H9 (cell line): ENCODE data around the gene SCAF8. TPM values are rescaled to one million over a fixed set of nuclear protein-coding genes. Genes with fewer than 3 reads are reported as not detected.

Experiments used
- DNase-seq: peaks from one replicate; pipeline ENCODE4 v3.0.0-alpha.2; 2017
- H2AFZ ChIP-seq: one replicate; pipeline ENCODE4 v1.6.1; 2013; ENCODE audit warnings: mild to moderate bottlenecking, low read length, control low read depth, moderate library complexity
- H2AK5ac ChIP-seq: 2 replicates; pipeline ENCODE4 v1.6.1; 2013; ENCODE audit warnings: low read length, control low read depth, mixed read lengths; ENCODE audit not compliant: insufficient read length
- H2BK120ac ChIP-seq: one replicate; pipeline ENCODE4 v1.6.1; 2013; ENCODE audit warnings: low read depth, mild to moderate bottlenecking, low read length, control low read depth, inconsistent platforms; ENCODE audit not compliant: poor library complexity, severe bottlenecking
- H2BK12ac ChIP-seq: 2 replicates; pipeline ENCODE4 v1.6.1; 2013; ENCODE audit warnings: low read length, control low read depth, mixed read lengths, low read depth; ENCODE audit not compliant: insufficient read length
- H2BK15ac ChIP-seq: 2 replicates; pipeline ENCODE4 v1.6.1; 2013; ENCODE audit warnings: low read depth, low read length, control low read depth
- H2BK20ac ChIP-seq: one replicate; pipeline ENCODE4 v1.6.1; 2013; ENCODE audit warnings: low read depth, mild to moderate bottlenecking, low read length, control low read depth, inconsistent platforms; ENCODE audit not compliant: poor library complexity, severe bottlenecking
- H2BK5ac ChIP-seq: 2 replicates; pipeline ENCODE4 v1.6.1; 2013; ENCODE audit warnings: low read length, control low read depth, mixed read lengths; ENCODE audit not compliant: insufficient read length
- H3K14ac ChIP-seq: 2 replicates; pipeline ENCODE4 v1.6.1; 2013; ENCODE audit warnings: low read length, control low read depth; ENCODE audit not compliant: insufficient read depth
- H3K18ac ChIP-seq: 2 replicates; pipeline ENCODE4 v1.6.1; 2013; ENCODE audit warnings: low read depth, mild to moderate bottlenecking, mixed read lengths, low read length, control low read depth; ENCODE audit not compliant: insufficient read length
- H3K23ac ChIP-seq: 2 replicates; pipeline ENCODE4 v1.6.1; 2013; ENCODE audit warnings: low read length, control low read depth, mixed read lengths, low read depth; ENCODE audit not compliant: insufficient read length
- H3K23me2 ChIP-seq: 2 replicates; pipeline ENCODE4 v1.6.1; 2013; ENCODE audit warnings: low read depth, mild to moderate bottlenecking, mixed read lengths, low read length, control low read depth; ENCODE audit not compliant: insufficient read length, poor library complexity, severe bottlenecking
- H3K27ac ChIP-seq: 2 replicates; pipeline ENCODE4 v1.5.1; 2013; ENCODE audit warnings: low read length, control low read depth, mixed read lengths, low read depth; ENCODE audit not compliant: insufficient read length
- H3K27me3 ChIP-seq: 2 replicates; pipeline ENCODE4 v1.6.1; 2013; ENCODE audit warnings: low read length, control low read depth, inconsistent platforms; ENCODE audit not compliant: insufficient read depth
- H3K4ac ChIP-seq: 2 replicates; pipeline ENCODE4 v1.6.1; 2013; ENCODE audit warnings: low read depth, mild to moderate bottlenecking, control low read depth, inconsistent platforms, low read length, moderate library complexity
- H3K4me1 ChIP-seq: 2 replicates; pipeline ENCODE4 v1.6.1; 2013; ENCODE audit warnings: low read length, control low read depth, inconsistent platforms; ENCODE audit not compliant: insufficient read depth
- H3K4me2 ChIP-seq: 2 replicates; pipeline ENCODE4 v1.6.1; 2013; ENCODE audit warnings: low read length, control low read depth, mixed read lengths; ENCODE audit not compliant: insufficient read length, insufficient read depth
- H3K56ac ChIP-seq: 2 replicates; pipeline ENCODE4 v1.6.1; 2013; ENCODE audit warnings: low read depth, mild to moderate bottlenecking, mixed read lengths, low read length, control low read depth; ENCODE audit not compliant: insufficient read length
- H3K79me1 ChIP-seq: 2 replicates; pipeline ENCODE4 v1.6.1; 2013; ENCODE audit warnings: low read depth, mild to moderate bottlenecking, moderate library complexity, low read length, control low read depth, inconsistent platforms; ENCODE audit not compliant: insufficient read depth, poor library complexity, severe bottlenecking
- H3K79me2 ChIP-seq: 2 replicates; pipeline ENCODE4 v1.6.1; 2013; ENCODE audit warnings: low read length, control low read depth, inconsistent platforms; ENCODE audit not compliant: insufficient read depth
- H3K9ac ChIP-seq: 2 replicates; pipeline ENCODE4 v1.6.1; 2013; ENCODE audit warnings: low read length, control low read depth, mixed read lengths; ENCODE audit not compliant: insufficient read length; ENCODE audit errors: extremely low read depth
- H3K9me3 ChIP-seq: one replicate; pipeline ENCODE4 v1.6.1; 2013; ENCODE audit warnings: low read depth, low read length, inconsistent platforms; ENCODE audit not compliant: control insufficient read depth
- H3T11ph ChIP-seq: one replicate; pipeline ENCODE4 v1.6.1; 2013; ENCODE audit warnings: mild to moderate bottlenecking, low read length, control low read depth, inconsistent platforms
- H4K20me1 ChIP-seq: one replicate; pipeline ENCODE4 v1.6.1; 2013; ENCODE audit not compliant: control insufficient read depth, insufficient read length, insufficient read depth
- H4K5ac ChIP-seq: 2 replicates; pipeline ENCODE4 v1.6.1; 2013; ENCODE audit warnings: low read depth, mild to moderate bottlenecking, mixed read lengths, low read length, control low read depth; ENCODE audit not compliant: insufficient read length
- H4K8ac ChIP-seq: replicated peaks from 2 replicates; pipeline ENCODE4 v1.6.1; 2013; ENCODE audit warnings: low read length, control low read depth, mixed read lengths, low read depth; ENCODE audit not compliant: insufficient read length
- H4K91ac ChIP-seq: 2 replicates; pipeline ENCODE4 v1.6.1; 2013; ENCODE audit warnings: low read depth, mild to moderate bottlenecking, moderate library complexity, mixed read lengths, low read length, control low read depth; ENCODE audit not compliant: insufficient read length
- H3K27ac Mint-ChIP-seq, 3 experiments: 2 replicates in 2 of 3; 3 replicates in 1 of 3; pipeline ENCODE4 v1.8.0; 2020 to 2021; ENCODE audit warnings: mixed read lengths in 3 of 3, mild to moderate bottlenecking in 1 of 3, moderate library complexity in 1 of 3
- H3K27me3 Mint-ChIP-seq: 2 replicates; pipeline ENCODE4 v1.8.0; 2021; ENCODE audit warnings: low read depth, mild to moderate bottlenecking, moderate library complexity, mixed read lengths
- H3K36me3 Mint-ChIP-seq, 3 experiments: 2 replicates in 2 of 3; 3 replicates in 1 of 3; pipeline ENCODE4 v1.8.0; 2020 to 2021; ENCODE audit warnings: low read depth in 3 of 3, mixed read lengths in 3 of 3; ENCODE audit not compliant: insufficient read depth in 1 of 3
- H3K4me1 Mint-ChIP-seq, 2 experiments: 2 replicates each; pipeline ENCODE4 v1.8.0; 2020; ENCODE audit warnings: mixed read lengths in 2 of 2
- H3K4me3 Mint-ChIP-seq, 2 experiments: 2 replicates in 1 of 2; 3 replicates in 1 of 2; pipeline ENCODE4 v1.8.0; 2020 to 2021; ENCODE audit warnings: mild to moderate bottlenecking in 2 of 2, mixed read lengths in 2 of 2, moderate library complexity in 1 of 2
- H3K9me3 Mint-ChIP-seq, 2 experiments: 2 replicates in 1 of 2; 3 replicates in 1 of 2; pipeline ENCODE4 v1.8.0; 2020; ENCODE audit warnings: mild to moderate bottlenecking in 2 of 2, mixed read lengths in 2 of 2, moderate library complexity in 1 of 2
- CTCF ChIP-seq: fragments of 200-600 bp; sonication (generic); conservative IDR thresholded peaks from 3 replicates; pipeline ENCODE4 v1.8.0; 2021; ENCODE audit warnings: antibody characterized with exemption, mild to moderate bottlenecking
- WGBS: extraction: QIAGEN DNeasy Blood & Tissue Kit; methylation state at CpG from one replicate; pipeline ENCODE4 v1.1.7; 2013; ENCODE audit warnings: missing lambda C conversion rate, low lambda C conversion rate, mixed read lengths; ENCODE audit not compliant: insufficient read length; ENCODE audit errors: extremely low coverage; 5-methylcytosine and 5-hydroxymethylcytosine counted together
- total RNA-seq: library from RNA; stranded (reverse); gene quantifications from 2 replicates; pipeline ENCODE4 v1.2.1, GENCODE V29; 2021

SCAF8 gene
- total RNA-seq, 1 experiment from 2014 or later, result 78.5 TPM

DNA sequence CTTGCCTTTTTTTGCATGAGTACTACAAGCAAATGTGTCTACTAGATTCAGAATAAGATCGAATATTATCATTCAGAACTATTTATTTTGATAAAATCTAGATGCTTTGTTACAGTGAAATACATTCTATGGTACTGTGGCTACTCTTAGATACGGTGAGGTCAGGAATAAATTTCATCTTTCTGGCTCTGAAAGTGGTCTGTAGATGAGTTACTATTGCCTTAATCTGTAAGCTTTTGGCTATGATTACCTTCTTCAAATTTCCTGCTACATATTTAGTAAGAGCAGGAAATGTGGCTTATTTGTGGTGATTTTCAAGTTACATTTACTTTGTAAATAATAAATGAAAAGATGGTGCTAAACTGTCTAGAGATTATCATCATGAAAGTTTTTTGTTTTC, 50.0 kb downstream of the SCAF8 start:
- no peak overlapping the region for H3K27ac Mint-ChIP-seq
- peaks cover 1% of the 10 kb centered on the region; the same call in 1 of the 2 replicates for H3K79me2 ChIP-seq
- no peak overlapping the region for H2BK20ac ChIP-seq
- no peaks in the 10 kb centered on the region for H3K23me2 ChIP-seq
- H2BK5ac ChIP-seq, result no peak overlapping the region
- H4K8ac ChIP-seq, result no peak overlapping the region
- H3K4me1 ChIP-seq, result no peaks in the 10 kb centered on the region; the same call in 1 of the 2 replicates
- H3K18ac ChIP-seq, result no peak overlapping the region
- no peaks in the 10 kb centered on the region for H4K20me1 ChIP-seq
- no peak overlapping the region for H4K91ac ChIP-seq
- peaks cover 20 to 39% (median 32%) of the 10 kb centered on the region in 3 experiments; a peak in 6 of 7 replicates for H3K36me3 Mint-ChIP-seq
- H3K79me1 ChIP-seq, result no peaks in the 10 kb centered on the region
- no peak for DNase-seq
- H3K4me2 ChIP-seq, result no peak overlapping the region
- no peak overlapping the region for H2AFZ ChIP-seq
- no peaks in the 10 kb centered on the region for H3K27me3 ChIP-seq
- no peak for TF ChIP-seq CTCF
- H4K5ac ChIP-seq, result no peak overlapping the region
- H3K4me3 Mint-ChIP-seq, result no peak overlapping the region
- H2BK15ac ChIP-seq, result no peak overlapping the region
- H3K4ac ChIP-seq, result no peak overlapping the region
- H3K56ac ChIP-seq, result no peak overlapping the region
- no peak overlapping the region for H3K23ac ChIP-seq
- no peak overlapping the region for H3K14ac ChIP-seq
- no CpG with 5 or more reads among the region's 2 CpGs for WGBS
- no peaks in the 10 kb centered on the region for H3K9me3 Mint-ChIP-seq
- no peak overlapping the region for H2BK120ac ChIP-seq
- no peak overlapping the region for H3K9ac ChIP-seq
- no peak overlapping the region for H3K27ac ChIP-seq
- H3K9me3 ChIP-seq, result no peaks in the 10 kb centered on the region
- peaks cover 17 to 19% of the 10 kb centered on the region in 2 experiments for H3K4me1 Mint-ChIP-seq
- no peak overlapping the region for H3T11ph ChIP-seq
- peaks cover 2% of the 10 kb centered on the region; the same call in 1 of the 2 replicates for H3K27me3 Mint-ChIP-seq
- no peak overlapping the region for H2BK12ac ChIP-seq
- no peak overlapping the region for H2AK5ac ChIP-seq
